ENCODE data around the gene ELOVL5.
A peak's percentile ranks its signal among the peaks of the same experiment; 100 is the strongest.
"Not testable (repeated sequence)": the region's sequence is repeated elsewhere in the genome, so short reads cannot be mapped to it uniquely, and the experiment has no call there.

ELOVL5 gene, protein sequence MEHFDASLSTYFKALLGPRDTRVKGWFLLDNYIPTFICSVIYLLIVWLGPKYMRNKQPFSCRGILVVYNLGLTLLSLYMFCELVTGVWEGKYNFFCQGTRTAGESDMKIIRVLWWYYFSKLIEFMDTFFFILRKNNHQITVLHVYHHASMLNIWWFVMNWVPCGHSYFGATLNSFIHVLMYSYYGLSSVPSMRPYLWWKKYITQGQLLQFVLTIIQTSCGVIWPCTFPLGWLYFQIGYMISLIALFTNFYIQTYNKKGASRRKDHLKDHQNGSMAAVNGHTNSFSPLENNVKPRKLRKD

DNA sequence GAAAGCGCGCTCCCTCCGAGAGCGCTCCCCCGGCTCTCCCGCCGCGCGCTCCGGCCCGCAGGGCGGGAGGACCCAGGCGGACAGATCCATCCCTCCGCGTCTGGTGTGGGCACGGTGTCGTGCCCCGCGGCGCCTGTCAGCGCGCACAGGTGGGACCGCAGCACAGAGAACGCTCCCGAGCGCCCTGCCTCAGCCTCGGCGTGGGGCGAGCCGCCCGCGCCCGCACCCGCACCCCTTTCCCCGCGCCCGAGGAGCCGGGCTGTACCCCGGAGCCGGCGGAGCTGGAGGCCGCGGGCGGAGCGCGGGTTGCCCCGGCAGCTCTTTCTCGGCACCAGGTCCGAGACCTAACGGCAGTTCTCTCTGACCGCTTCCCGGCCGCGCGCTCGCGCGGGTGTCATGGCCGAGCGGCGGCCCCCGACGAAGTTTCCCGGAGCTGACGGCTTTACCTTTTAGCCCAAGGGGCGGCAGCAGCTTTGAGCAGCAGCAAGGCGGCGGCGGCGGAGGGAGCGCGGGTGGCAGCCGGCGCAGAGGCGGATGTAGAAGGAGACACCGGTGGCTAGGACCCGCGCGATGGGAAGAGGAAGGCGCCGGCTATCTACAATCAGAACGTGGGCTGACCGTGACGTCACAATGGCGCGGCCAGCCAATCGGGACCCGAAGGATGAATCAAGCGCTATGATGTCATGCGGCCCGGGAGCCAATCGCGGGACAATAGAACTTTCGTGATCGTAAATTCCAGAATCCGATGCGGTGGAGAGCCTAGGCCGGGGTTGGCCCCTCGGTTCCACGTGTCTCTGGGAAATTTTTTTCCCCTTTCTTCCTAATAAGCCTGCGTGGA lies at the start of gene ELOVL5:
TSS of gene ELOVL5 (minus strand) at position 580 of the 838 bp plus-strand sequence. CDS start 53,251 bp downstream, outside the sequence.
- peak within 1 kb of the TSS; percentile 97 for H3K27ac ChIP-seq
- TF ChIP-seq ZFX (IDR thresholded peaks at IDR 0.05), result peak; percentile 55
- TF ChIP-seq CTCF (conservative IDR thresholded peaks at IDR 0.05), result no peak

- H3K27ac ChIP-seq, result peak overlapping the region; percentile 90; the same call in 1 of the 2 replicates
- TF ChIP-seq CTCF (conservative IDR thresholded peaks at IDR 0.05), result no peak
- no peak for TF ChIP-seq ZFX (IDR thresholded peaks at IDR 0.05)
Measured at GRCh38 chr6:53397283-53397682, 48.5 kb upstream of the ELOVL5 start.

DNA sequence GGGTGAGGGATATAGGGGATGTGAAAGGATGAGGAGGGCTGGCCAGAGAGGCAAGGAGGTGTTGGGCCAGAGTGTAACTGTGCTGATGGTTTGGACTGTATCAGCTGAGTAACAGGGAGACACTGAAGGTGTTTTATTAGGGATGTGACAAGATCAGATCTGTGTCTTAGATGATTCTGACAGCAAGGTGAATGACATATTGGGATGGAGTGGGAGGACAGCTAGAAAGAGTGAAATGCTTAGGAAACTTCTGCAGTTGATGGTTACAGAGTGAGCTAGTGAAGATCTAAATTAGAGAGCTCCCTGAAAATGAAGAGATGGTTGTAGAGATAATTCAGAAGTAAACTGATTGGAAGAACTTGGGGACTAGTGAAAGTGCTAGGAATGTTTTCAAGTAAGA lies 47.2 kb upstream of the ELOVL5 start:
- no peak for TF ChIP-seq CTCF (conservative IDR thresholded peaks at IDR 0.05)
- TF ChIP-seq ZFX (IDR thresholded peaks at IDR 0.05), result no peak
- H3K27ac ChIP-seq, result peak overlapping the region; percentile 90; the same call in 1 of the 2 replicates

- TF ChIP-seq ZFX (IDR thresholded peaks at IDR 0.05) (no peak), CTCF (conservative IDR thresholded peaks at IDR 0.05) (no peak)
- H3K27ac ChIP-seq, result peak overlapping the region; percentile 88
Measured at GRCh38 chr6:53394704-53395103, 46.0 kb upstream of the ELOVL5 start.

- H3K27ac ChIP-seq, result no peak overlapping the region
- TF ChIP-seq CTCF (conservative IDR thresholded peaks at IDR 0.05), result no peak
- no peak for TF ChIP-seq ZFX (IDR thresholded peaks at IDR 0.05)
Measured at GRCh38 chr6:53391170-53391569, 42.4 kb upstream of the ELOVL5 start.

DNA sequence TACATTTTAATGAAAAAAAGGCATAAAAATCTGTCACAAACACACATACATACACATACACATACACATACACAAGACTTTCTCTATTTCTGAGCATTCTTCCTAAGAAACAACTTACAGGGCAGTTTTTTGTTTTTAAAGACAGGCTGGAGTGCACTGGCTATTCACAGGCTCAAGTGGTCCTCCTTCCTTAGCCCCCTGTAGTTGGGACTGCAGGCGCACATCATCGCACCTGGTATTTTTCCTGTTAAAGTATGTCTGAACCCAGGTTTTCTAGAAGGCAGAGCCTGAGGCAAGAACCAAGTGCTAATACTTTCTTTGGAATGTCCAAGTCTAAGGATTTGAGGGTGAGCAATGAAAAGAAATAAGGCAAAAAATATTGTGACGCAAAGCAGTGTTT lies 41.3 kb upstream of the ELOVL5 start:
- no peak overlapping the region for H3K27ac ChIP-seq
- TF ChIP-seq CTCF (conservative IDR thresholded peaks at IDR 0.05) (no peak), ZFX (IDR thresholded peaks at IDR 0.05) (no peak)

DNA sequence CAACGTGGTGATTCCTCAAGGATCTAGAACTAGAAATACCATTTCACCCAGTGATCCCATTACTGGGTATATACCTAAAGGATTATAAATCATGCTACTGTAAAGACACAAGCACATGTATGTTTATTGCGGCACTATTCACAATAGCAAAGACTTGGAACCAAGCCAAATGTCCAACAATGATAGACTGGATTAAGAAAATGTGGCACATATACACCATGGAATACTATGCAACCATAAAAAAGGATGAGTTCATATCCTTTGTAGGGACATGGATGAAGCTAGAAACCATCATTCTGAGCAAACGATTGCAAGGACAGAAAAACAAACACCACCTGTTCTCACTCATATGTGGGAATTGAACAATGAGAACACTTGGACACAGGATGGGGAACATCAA lies 39.9 kb upstream of the ELOVL5 start:
- not testable (repeated sequence) for H3K27ac ChIP-seq

All from C4-2B (cell line).